ENCODE data around the gene RASAL3. TPM values are rescaled to one million over a fixed set of nuclear protein-coding genes. Genes with fewer than 3 reads are reported as not detected.

Gene RASAL3
- total and polyA plus RNA-seq, 5 donors: 0.66 to 2.5 (median 0.97) TPM

- peak in 2 of 3 donors; percentile 77 to 86 for DNase-seq
Measured at GRCh38 chr19:15448778-15449619, 15.3 kb downstream of the RASAL3 start.

GRCh38 chr19:15448044-15448777, 16.1 kb downstream of the RASAL3 start:
- Histone ChIP-seq H3K4me3 (ENCODE audit: low read length) (no peak overlapping the region), H3K27ac (ENCODE audit: low read length) (no peak overlapping the region), H3K9me3 (ENCODE audit: control insufficient read depth, low read length) (no peaks in the 10 kb centered on the region), H3K27me3 (ENCODE audit: control insufficient read depth, insufficient read depth) (no peaks in the 10 kb centered on the region), H3K4me1 (ENCODE audit: control insufficient read depth, insufficient read depth, low read length) (peaks cover 11% of the 10 kb centered on the region)
- DNase-seq (peak in 2 of 3 donors; percentile 70 to 71), ATAC-seq (no peak)
- 55% methylated on average over 17 of the region's 17 CpGs for WGBS
- intact Hi-C loops (cut with DNase I): no loop called here

More at GRCh38 chr19:15448778-15449619, 15.3 kb downstream of the RASAL3 start:
- Histone ChIP-seq H3K27me3 (ENCODE audit: control insufficient read depth, insufficient read depth) (no peaks in the 10 kb centered on the region), H3K9me3 (ENCODE audit: control insufficient read depth, low read length) (no peaks in the 10 kb centered on the region), H3K4me1 (ENCODE audit: control insufficient read depth, insufficient read depth, low read length) (peaks cover 7% of the 10 kb centered on the region), H3K4me3 (ENCODE audit: low read length) (peak overlapping the region; percentile 84), H3K27ac (ENCODE audit: low read length) (peak overlapping the region; percentile 55)
- intact Hi-C loops (cut with DNase I): no loop called here
- no peak for ATAC-seq
- 3% methylated on average over 43 of the region's 43 CpGs for WGBS

- DNase-seq: no peak
- no peak overlapping the region for H3K27ac ChIP-seq (ENCODE audit: low read length)
- no peak overlapping the region for H3K4me3 ChIP-seq (ENCODE audit: low read length)
- ATAC-seq: no peak
- H3K4me1 ChIP-seq (ENCODE audit: control insufficient read depth, insufficient read depth, low read length): peaks cover 11% of the 10 kb centered on the region
- intact Hi-C loops (cut with DNase I): no loop called here
- 79% methylated on average over 4 of the region's 4 CpGs for WGBS
- no peaks in the 10 kb centered on the region for H3K9me3 ChIP-seq (ENCODE audit: control insufficient read depth, low read length)
- no peaks in the 10 kb centered on the region for H3K27me3 ChIP-seq (ENCODE audit: control insufficient read depth, insufficient read depth)
Measured at GRCh38 chr19:15447057-15447456, 17.3 kb downstream of the RASAL3 start.

- Histone ChIP-seq H3K4me3 (ENCODE audit: low read length) (no peak overlapping the region), H3K27ac (ENCODE audit: low read length) (peak overlapping the region; percentile 86), H3K9me3 (ENCODE audit: control insufficient read depth, low read length) (no peaks in the 10 kb centered on the region), H3K4me1 (ENCODE audit: control insufficient read depth, insufficient read depth, low read length) (peaks cover 11% of the 10 kb centered on the region), H3K27me3 (ENCODE audit: control insufficient read depth, insufficient read depth) (no peaks in the 10 kb centered on the region)
- WGBS: 55% methylated on average over 7 of the region's 7 CpGs
- intact Hi-C loops (cut with DNase I): no loop called here
- DNase-seq: peak in 1 of 3 donors; percentile 77
- ATAC-seq: peak; percentile 40 to 57
Measured at GRCh38 chr19:15445807-15446376, 18.5 kb downstream of the RASAL3 start.

GRCh38 chr19:15445227-15445605, 19.1 kb downstream of the RASAL3 start:
- DNase-seq (no peak), ATAC-seq (no peak)
- intact Hi-C loops (cut with DNase I): no loop called here
- no peak overlapping the region for H3K4me3 ChIP-seq (ENCODE audit: low read length)
- H3K4me1 ChIP-seq (ENCODE audit: control insufficient read depth, insufficient read depth, low read length): peaks cover 11% of the 10 kb centered on the region
- WGBS: 89% methylated on average over 9 of the region's 9 CpGs
- H3K9me3 ChIP-seq (ENCODE audit: control insufficient read depth, low read length): no peaks in the 10 kb centered on the region
- no peaks in the 10 kb centered on the region for H3K27me3 ChIP-seq (ENCODE audit: control insufficient read depth, insufficient read depth)
- peak overlapping the region; percentile 86 for H3K27ac ChIP-seq (ENCODE audit: low read length)

GRCh38 chr19:15444505-15445226, 19.7 kb downstream of the RASAL3 start:
- no peaks in the 10 kb centered on the region for H3K27me3 ChIP-seq (ENCODE audit: control insufficient read depth, insufficient read depth)
- H3K4me1 ChIP-seq (ENCODE audit: control insufficient read depth, insufficient read depth, low read length): peaks cover 11% of the 10 kb centered on the region
- ATAC-seq (peak in 1 of 2 donors; percentile 14), DNase-seq (peak in 1 of 3 donors; percentile 55)
- H3K4me3 ChIP-seq (ENCODE audit: low read length): no peak overlapping the region
- peak overlapping the region; percentile 86 for H3K27ac ChIP-seq (ENCODE audit: low read length)
- intact Hi-C loops (cut with DNase I): no loop called here
- WGBS: 74% methylated on average over 15 of the region's 15 CpGs
- no peaks in the 10 kb centered on the region for H3K9me3 ChIP-seq (ENCODE audit: control insufficient read depth, low read length)

- peak overlapping the region; percentile 86 for H3K27ac ChIP-seq (ENCODE audit: low read length)
- peak in 1 of 2 donors; percentile 45 for ATAC-seq
- 53% methylated on average over 10 of the region's 10 CpGs for WGBS
- peaks cover 11% of the 10 kb centered on the region for H3K4me1 ChIP-seq (ENCODE audit: control insufficient read depth, insufficient read depth, low read length)
- peak in 2 of 3 donors; percentile 83 to 85 for DNase-seq
- H3K27me3 ChIP-seq (ENCODE audit: control insufficient read depth, insufficient read depth): no peaks in the 10 kb centered on the region
- H3K9me3 ChIP-seq (ENCODE audit: control insufficient read depth, low read length): no peaks in the 10 kb centered on the region
- intact Hi-C loops (cut with DNase I): no loop called here
- H3K4me3 ChIP-seq (ENCODE audit: low read length): no peak overlapping the region
Measured at GRCh38 chr19:15443838-15444237, 20.5 kb downstream of the RASAL3 start.

- peak overlapping the region; percentile 12 for H3K27ac ChIP-seq (ENCODE audit: low read length)
Measured at GRCh38 chr19:15443325-15443724, 21.0 kb downstream of the RASAL3 start.

GRCh38 chr19:15442142-15442920, 22.0 kb downstream of the RASAL3 start:
- Histone ChIP-seq H3K9me3 (ENCODE audit: control insufficient read depth, low read length) (no peaks in the 10 kb centered on the region), H3K4me1 (ENCODE audit: control insufficient read depth, insufficient read depth, low read length) (peaks cover 11% of the 10 kb centered on the region), H3K27ac (ENCODE audit: low read length) (no peak overlapping the region), H3K27me3 (ENCODE audit: control insufficient read depth, insufficient read depth) (no peaks in the 10 kb centered on the region), H3K4me3 (ENCODE audit: low read length) (no peak overlapping the region)
- DNase-seq: peak in 1 of 3 donors; percentile 18
- ATAC-seq: no peak
- 82% methylated on average over 13 of the region's 13 CpGs for WGBS
- intact Hi-C loops (cut with DNase I): no loop called here

More at GRCh38 chr19:15443325-15443724, 21.0 kb downstream of the RASAL3 start:
- DNase-seq (no peak), ATAC-seq (no peak)
- intact Hi-C loops (cut with DNase I): no loop called here
- WGBS: over 99% methylated on average over 3 of the region's 3 CpGs
- Histone ChIP-seq H3K9me3 (ENCODE audit: control insufficient read depth, low read length) (no peaks in the 10 kb centered on the region), H3K27me3 (ENCODE audit: control insufficient read depth, insufficient read depth) (no peaks in the 10 kb centered on the region), H3K4me3 (ENCODE audit: low read length) (no peak overlapping the region), H3K4me1 (ENCODE audit: control insufficient read depth, insufficient read depth, low read length) (peaks cover 11% of the 10 kb centered on the region)

GRCh38 chr19:15441317-15441716, 23.0 kb downstream of the RASAL3 start:
- Histone ChIP-seq H3K4me1 (ENCODE audit: control insufficient read depth, insufficient read depth, low read length) (peaks cover 11% of the 10 kb centered on the region), H3K27ac (ENCODE audit: low read length) (no peak overlapping the region), H3K9me3 (ENCODE audit: control insufficient read depth, low read length) (no peaks in the 10 kb centered on the region), H3K27me3 (ENCODE audit: control insufficient read depth, insufficient read depth) (no peaks in the 10 kb centered on the region), H3K4me3 (ENCODE audit: low read length) (no peak overlapping the region)
- DNase-seq (no peak), ATAC-seq (no peak)
- intact Hi-C loops (cut with DNase I): no loop called here
- WGBS: 88% methylated on average over 3 of the region's 3 CpGs

Data from right cardiac atrium (tissue), 5 donors.